Measurements from ENCODE around the gene PSME2. TPM values are rescaled to one million over a fixed set of nuclear protein-coding genes. Genes with fewer than 3 reads are reported as not detected.

The PSME2 gene
- total and polyA plus RNA-seq, 9 of the 15 experiments (the other 6 are each of a cell fraction or from before 2014, with no cell fraction given) = 111 to 579 (median 159) TPM

GRCh38 chr14:24160850-24161804, 14.7 kb upstream of the PSME2 start, which contains the start of gene IRF9 (continued):
- TF ChIP-seq NFATC3 (IDR thresholded peaks at IDR 0.05) (no peak), STAT5B (CRISPR knock-in tag; IDR thresholded peaks at IDR 0.05) (no peak), RBM14 (IDR thresholded peaks at IDR 0.05; ENCODE audit: borderline replicate concordance, insufficient read depth, low read depth, low read length) (no peak), HCFC1 (IDR thresholded peaks at IDR 0.05; ENCODE audit: low read depth, low read length) (no peak), E2F3 (CRISPR knock-in tag; IDR thresholded peaks at IDR 0.05) (no peak), SMC3 (conservative IDR thresholded peaks at IDR 0.05; ENCODE audit: insufficient read depth, low read depth, low read length) (peak; percentile 74), GMEB1 (CRISPR knock-in tag; IDR thresholded peaks at IDR 0.05) (no peak), CBX5 (IDR thresholded peaks at IDR 0.05; ENCODE audit: borderline replicate concordance, low read depth) (no peak), MAFG (tag; conservative IDR thresholded peaks at IDR 0.05) (no peak), MYC (IDR thresholded peaks at IDR 0.05; ENCODE audit: low read depth, low read length) (peak; percentile 89), MYC (CRISPR knock-in tag; IDR thresholded peaks at IDR 0.05; ENCODE audit: borderline replicate concordance, low read depth) (no peak), ZSCAN29 (IDR thresholded peaks at IDR 0.05) (no peak), MAX (CRISPR knock-in tag; IDR thresholded peaks at IDR 0.05) (peak; percentile 66)
- TF ChIP-seq, protein P1, sequence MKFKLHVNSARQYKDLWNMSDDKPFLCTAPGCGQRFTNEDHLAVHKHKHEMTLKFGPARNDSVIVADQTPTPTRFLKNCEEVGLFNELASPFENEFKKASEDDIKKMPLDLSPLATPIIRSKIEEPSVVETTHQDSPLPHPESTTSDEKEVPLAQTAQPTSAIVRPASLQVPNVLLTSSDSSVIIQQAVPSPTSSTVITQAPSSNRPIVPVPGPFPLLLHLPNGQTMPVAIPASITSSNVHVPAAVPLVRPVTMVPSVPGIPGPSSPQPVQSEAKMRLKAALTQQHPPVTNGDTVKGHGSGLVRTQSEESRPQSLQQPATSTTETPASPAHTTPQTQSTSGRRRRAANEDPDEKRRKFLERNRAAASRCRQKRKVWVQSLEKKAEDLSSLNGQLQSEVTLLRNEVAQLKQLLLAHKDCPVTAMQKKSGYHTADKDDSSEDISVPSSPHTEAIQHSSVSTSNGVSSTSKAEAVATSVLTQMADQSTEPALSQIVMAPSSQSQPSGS (CRISPR knock-in tag; IDR thresholded peaks at IDR 0.05) = no peak
- TF ChIP-seq, protein P2, sequence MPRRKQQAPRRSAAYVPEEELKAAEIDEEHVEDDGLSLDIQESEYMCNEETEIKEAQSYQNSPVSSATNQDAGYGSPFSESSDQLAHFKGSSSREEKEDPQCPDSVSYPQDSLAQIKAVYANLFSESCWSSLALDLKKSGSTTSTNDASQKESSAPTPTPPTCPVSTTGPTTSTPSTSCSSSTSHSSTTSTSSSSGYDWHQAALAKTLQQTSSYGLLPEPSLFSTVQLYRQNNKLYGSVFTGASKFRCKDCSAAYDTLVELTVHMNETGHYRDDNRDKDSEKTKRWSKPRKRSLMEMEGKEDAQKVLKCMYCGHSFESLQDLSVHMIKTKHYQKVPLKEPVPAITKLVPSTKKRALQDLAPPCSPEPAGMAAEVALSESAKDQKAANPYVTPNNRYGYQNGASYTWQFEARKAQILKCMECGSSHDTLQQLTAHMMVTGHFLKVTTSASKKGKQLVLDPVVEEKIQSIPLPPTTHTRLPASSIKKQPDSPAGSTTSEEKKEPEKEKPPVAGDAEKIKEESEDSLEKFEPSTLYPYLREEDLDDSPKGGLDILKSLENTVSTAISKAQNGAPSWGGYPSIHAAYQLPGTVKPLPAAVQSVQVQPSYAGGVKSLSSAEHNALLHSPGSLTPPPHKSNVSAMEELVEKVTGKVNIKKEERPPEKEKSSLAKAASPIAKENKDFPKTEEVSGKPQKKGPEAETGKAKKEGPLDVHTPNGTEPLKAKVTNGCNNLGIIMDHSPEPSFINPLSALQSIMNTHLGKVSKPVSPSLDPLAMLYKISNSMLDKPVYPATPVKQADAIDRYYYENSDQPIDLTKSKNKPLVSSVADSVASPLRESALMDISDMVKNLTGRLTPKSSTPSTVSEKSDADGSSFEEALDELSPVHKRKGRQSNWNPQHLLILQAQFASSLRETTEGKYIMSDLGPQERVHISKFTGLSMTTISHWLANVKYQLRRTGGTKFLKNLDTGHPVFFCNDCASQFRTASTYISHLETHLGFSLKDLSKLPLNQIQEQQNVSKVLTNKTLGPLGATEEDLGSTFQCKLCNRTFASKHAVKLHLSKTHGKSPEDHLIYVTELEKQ (CRISPR knock-in tag; IDR thresholded peaks at IDR 0.05) = no peak
- TF ChIP-seq, protein P3, sequence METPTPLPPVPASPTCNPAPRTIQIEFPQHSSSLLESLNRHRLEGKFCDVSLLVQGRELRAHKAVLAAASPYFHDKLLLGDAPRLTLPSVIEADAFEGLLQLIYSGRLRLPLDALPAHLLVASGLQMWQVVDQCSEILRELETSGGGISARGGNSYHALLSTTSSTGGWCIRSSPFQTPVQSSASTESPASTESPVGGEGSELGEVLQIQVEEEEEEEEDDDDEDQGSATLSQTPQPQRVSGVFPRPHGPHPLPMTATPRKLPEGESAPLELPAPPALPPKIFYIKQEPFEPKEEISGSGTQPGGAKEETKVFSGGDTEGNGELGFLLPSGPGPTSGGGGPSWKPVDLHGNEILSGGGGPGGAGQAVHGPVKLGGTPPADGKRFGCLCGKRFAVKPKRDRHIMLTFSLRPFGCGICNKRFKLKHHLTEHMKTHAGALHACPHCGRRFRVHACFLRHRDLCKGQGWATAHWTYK (CRISPR knock-in tag; IDR thresholded peaks at IDR 0.05) = no peak
- TF ChIP-seq, protein P4, sequence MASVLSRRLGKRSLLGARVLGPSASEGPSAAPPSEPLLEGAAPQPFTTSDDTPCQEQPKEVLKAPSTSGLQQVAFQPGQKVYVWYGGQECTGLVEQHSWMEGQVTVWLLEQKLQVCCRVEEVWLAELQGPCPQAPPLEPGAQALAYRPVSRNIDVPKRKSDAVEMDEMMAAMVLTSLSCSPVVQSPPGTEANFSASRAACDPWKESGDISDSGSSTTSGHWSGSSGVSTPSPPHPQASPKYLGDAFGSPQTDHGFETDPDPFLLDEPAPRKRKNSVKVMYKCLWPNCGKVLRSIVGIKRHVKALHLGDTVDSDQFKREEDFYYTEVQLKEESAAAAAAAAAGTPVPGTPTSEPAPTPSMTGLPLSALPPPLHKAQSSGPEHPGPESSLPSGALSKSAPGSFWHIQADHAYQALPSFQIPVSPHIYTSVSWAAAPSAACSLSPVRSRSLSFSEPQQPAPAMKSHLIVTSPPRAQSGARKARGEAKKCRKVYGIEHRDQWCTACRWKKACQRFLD (CRISPR knock-in tag; IDR thresholded peaks at IDR 0.05) = peak; percentile 52; the same call in 1 of the 2 replicates

All from K562 (cell line).